Measurements from ENCODE around the gene GATA3. TPM values are rescaled to one million over a fixed set of nuclear protein-coding genes. Genes with fewer than 3 reads are reported as not detected.
"Not testable (repeated sequence)": the region's sequence is repeated elsewhere in the genome, so short reads cannot be mapped to it uniquely, and the experiment has no call there.

The GATA3 gene
- total RNA-seq (2014; rRNA removed; shearing (Covaris generic)): not detected in 2 replicates
- polyA plus RNA-seq (2015; cell fraction: cytosol; rRNA removed): 1.1 and 2.4 TPM in 2 replicates
- polyA plus RNA-seq (2015; cell fraction: nucleus; rRNA removed): 0.08 and 0.12 TPM in 2 replicates

GRCh38 chr10:8054494-8055407, at the start of gene GATA3:
Gene GATA3 (plus strand): TSS chr10:8054688. CDS start chr10:8055656, 968 bp downstream.
- peak; percentile 19 for DNase-seq (ENCODE audit: low read depth, low spot score)
- in situ Hi-C loops (cut with HindIII; ENCODE audit: low pct_unique_long_range_greater_than_20kb, low sequenced_read_pairs): no loop called here

- in situ Hi-C loops (cut with HindIII; ENCODE audit: low pct_unique_long_range_greater_than_20kb, low sequenced_read_pairs): no loop called here
- no peak for DNase-seq (ENCODE audit: low read depth, low spot score)
Measured at GRCh38 chr10:8006274-8006999, 48.1 kb upstream of the GATA3 start.

- in situ Hi-C loops (cut with HindIII; ENCODE audit: low pct_unique_long_range_greater_than_20kb, low sequenced_read_pairs): no loop called here
Measured at GRCh38 chr10:8009031-8009430, 45.5 kb upstream of the GATA3 start.

GRCh38 chr10:8013006-8013405, 41.5 kb upstream of the GATA3 start:
- in situ Hi-C loops (cut with HindIII; ENCODE audit: low pct_unique_long_range_greater_than_20kb, low sequenced_read_pairs): no loop called here
- DNase-seq (ENCODE audit: low read depth, low spot score): no peak

More at GRCh38 chr10:8009031-8009430, 45.5 kb upstream of the GATA3 start:
- no peak for DNase-seq (ENCODE audit: low read depth, low spot score)

- in situ Hi-C loops (cut with HindIII; ENCODE audit: low pct_unique_long_range_greater_than_20kb, low sequenced_read_pairs): no loop called here
- DNase-seq (ENCODE audit: low read depth, low spot score): no peak
Measured at GRCh38 chr10:8013619-8014018, 40.9 kb upstream of the GATA3 start.

- DNase-seq (ENCODE audit: low read depth, low spot score): no peak
- in situ Hi-C loops (cut with HindIII; ENCODE audit: low pct_unique_long_range_greater_than_20kb, low sequenced_read_pairs): no loop called here
Measured at GRCh38 chr10:8014649-8015048, 39.8 kb upstream of the GATA3 start.

- in situ Hi-C loops (cut with HindIII; ENCODE audit: low pct_unique_long_range_greater_than_20kb, low sequenced_read_pairs): no loop called here
- DNase-seq (ENCODE audit: low read depth, low spot score): no peak
Measured at GRCh38 chr10:8017277-8017676, 37.2 kb upstream of the GATA3 start.

GRCh38 chr10:8023321-8023720, 31.2 kb upstream of the GATA3 start:
- DNase-seq (ENCODE audit: low read depth, low spot score): no peak
- in situ Hi-C loops (cut with HindIII; ENCODE audit: low pct_unique_long_range_greater_than_20kb, low sequenced_read_pairs): no loop called here

GRCh38 chr10:8023851-8024250, 30.6 kb upstream of the GATA3 start:
- DNase-seq (ENCODE audit: low read depth, low spot score): no peak
- in situ Hi-C loops (cut with HindIII; ENCODE audit: low pct_unique_long_range_greater_than_20kb, low sequenced_read_pairs): no loop called here

GRCh38 chr10:8026349-8027259, 27.9 kb upstream of the GATA3 start:
- in situ Hi-C loops (cut with HindIII; ENCODE audit: low pct_unique_long_range_greater_than_20kb, low sequenced_read_pairs): no loop called here
- no peak for DNase-seq (ENCODE audit: low read depth, low spot score)

GRCh38 chr10:8031211-8031610, 23.3 kb upstream of the GATA3 start:
- in situ Hi-C loops (cut with HindIII; ENCODE audit: low pct_unique_long_range_greater_than_20kb, low sequenced_read_pairs); DNase-seq (ENCODE audit: low read depth, low spot score): not testable (repeated sequence)

GRCh38 chr10:8032558-8032957, 21.9 kb upstream of the GATA3 start:
- no peak for DNase-seq (ENCODE audit: low read depth, low spot score)
- in situ Hi-C loops (cut with HindIII; ENCODE audit: low pct_unique_long_range_greater_than_20kb, low sequenced_read_pairs): no loop called here

GRCh38 chr10:8033812-8034465, 20.5 kb upstream of the GATA3 start:
- no peak for DNase-seq (ENCODE audit: low read depth, low spot score)
- in situ Hi-C loops (cut with HindIII; ENCODE audit: low pct_unique_long_range_greater_than_20kb, low sequenced_read_pairs): no loop called here

GRCh38 chr10:8034466-8035005, 20.0 kb upstream of the GATA3 start:
- DNase-seq (ENCODE audit: low read depth, low spot score): no peak
- in situ Hi-C loops (cut with HindIII; ENCODE audit: low pct_unique_long_range_greater_than_20kb, low sequenced_read_pairs): no loop called here

GRCh38 chr10:8035006-8035640, 19.4 kb upstream of the GATA3 start:
- DNase-seq (ENCODE audit: low read depth, low spot score): no peak
- in situ Hi-C loops (cut with HindIII; ENCODE audit: low pct_unique_long_range_greater_than_20kb, low sequenced_read_pairs): no loop called here

GRCh38 chr10:8035641-8036470, 18.6 kb upstream of the GATA3 start:
- in situ Hi-C loops (cut with HindIII; ENCODE audit: low pct_unique_long_range_greater_than_20kb, low sequenced_read_pairs): no loop called here
- DNase-seq (ENCODE audit: low read depth, low spot score): no peak

Measured in SK-MEL-5 (cell line).